ENCODE measurements around the gene TBL3. TPM values are rescaled to one million over a fixed set of nuclear protein-coding genes. Genes with fewer than 3 reads are reported as not detected.

The TBL3 gene
- total and polyA plus RNA-seq, 2 experiments from 2014 or later: 67.3 to 94.7 TPM

- no peaks in the 10 kb centered on the region for H3K4me1 ChIP-seq (ENCODE audit: low read depth)
Observed at GRCh38 chr16:1978476-1979120, 6.7 kb downstream of the TBL3 start.

GRCh38 chr16:1979271-1980029 lies 7.6 kb downstream of the TBL3 start:
- DNase-seq (ENCODE audit: low read depth in 1 of 2, low spot score in 1 of 2): peak in 1 of 2 donors; percentile 37
- H3K4me1 ChIP-seq (ENCODE audit: low read depth): no peaks in the 10 kb centered on the region
- no peaks in the 10 kb centered on the region for H3K9me3 ChIP-seq (ENCODE audit: low read depth)
- no peak for TF ChIP-seq CTCF (IDR thresholded peaks at IDR 0.05; ENCODE audit: low read depth, low read length)
- H3K36me3 ChIP-seq: peaks cover 15% of the 10 kb centered on the region
- H3K27me3 ChIP-seq: peaks cover 55% of the 10 kb centered on the region
- no peak overlapping the region for H3K4me3 ChIP-seq
- H3K27ac ChIP-seq: no peak overlapping the region

More at GRCh38 chr16:1978476-1979120, 6.7 kb downstream of the TBL3 start:
- H3K4me3 ChIP-seq: no peak overlapping the region
- no peaks in the 10 kb centered on the region for H3K9me3 ChIP-seq (ENCODE audit: low read depth)
- no peak overlapping the region for H3K27ac ChIP-seq
- no peak for DNase-seq (ENCODE audit: low read depth in 1 of 2, low spot score in 1 of 2)
- peaks cover 55% of the 10 kb centered on the region for H3K27me3 ChIP-seq
- TF ChIP-seq CTCF (IDR thresholded peaks at IDR 0.05; ENCODE audit: low read depth, low read length): no peak
- H3K36me3 ChIP-seq: peaks cover 15% of the 10 kb centered on the region

- no peak overlapping the region for H3K4me3 ChIP-seq
- H3K9me3 ChIP-seq (ENCODE audit: low read depth): no peaks in the 10 kb centered on the region
- peaks cover 55% of the 10 kb centered on the region for H3K27me3 ChIP-seq
- peaks cover 11% of the 10 kb centered on the region for H3K36me3 ChIP-seq
- H3K27ac ChIP-seq: no peak overlapping the region
- DNase-seq (ENCODE audit: low read depth in 1 of 2, low spot score in 1 of 2): no peak
- no peak for TF ChIP-seq CTCF (IDR thresholded peaks at IDR 0.05; ENCODE audit: low read depth, low read length)
- H3K4me1 ChIP-seq (ENCODE audit: low read depth): peaks cover 4% of the 10 kb centered on the region
Observed at GRCh38 chr16:1980030-1980769, 8.3 kb downstream of the TBL3 start.

GRCh38 chr16:1980770-1981087 lies 8.9 kb downstream of the TBL3 start:
- Histone ChIP-seq H3K27ac (no peak overlapping the region), H3K4me3 (no peak overlapping the region), H3K4me1 (ENCODE audit: low read depth) (peaks cover 4% of the 10 kb centered on the region), H3K9me3 (ENCODE audit: low read depth) (no peaks in the 10 kb centered on the region), H3K27me3 (peaks cover 55% of the 10 kb centered on the region), H3K36me3 (peaks cover 6% of the 10 kb centered on the region)
- TF ChIP-seq CTCF (IDR thresholded peaks at IDR 0.05; ENCODE audit: low read depth, low read length): no peak
- no peak for DNase-seq (ENCODE audit: low read depth in 1 of 2, low spot score in 1 of 2)

GRCh38 chr16:1981398-1981836 lies 9.6 kb downstream of the TBL3 start, which contains the start of gene NOXO1:
Gene NOXO1 (minus strand): TSS chr16:1981469. CDS start chr16:1981179, 290 bp downstream.
- no peaks in the 10 kb centered on the region for H3K9me3 ChIP-seq (ENCODE audit: low read depth)
- no peak for DNase-seq (ENCODE audit: low read depth in 1 of 2, low spot score in 1 of 2)
- H3K4me1 ChIP-seq (ENCODE audit: low read depth): peaks cover 4% of the 10 kb centered on the region
- no peak for TF ChIP-seq CTCF (IDR thresholded peaks at IDR 0.05; ENCODE audit: low read depth, low read length)
- peaks cover 55% of the 10 kb centered on the region for H3K27me3 ChIP-seq
- H3K27ac ChIP-seq: no peak within 1 kb of the TSS
- no peak within 1 kb of the TSS for H3K4me3 ChIP-seq
- H3K36me3 ChIP-seq: peaks cover 4% of the 10 kb centered on the region

Data from cardiac muscle cell (in vitro differentiated cells and primary cell).